Stimulated activated naive CD4-positive, alpha-beta T cell treated with Interleukin-2 at 50 U/mL for 16 hours (primary cell): ENCODE measurements around the gene RSKR.
A peak's percentile ranks its signal among the peaks of the same experiment; 100 is the strongest.
"Not testable (repeated sequence)": the region's sequence is repeated elsewhere in the genome, so short reads cannot be mapped to it uniquely, and the experiment has no call there.

Source experiments
- DNase-seq: peaks from one replicate; lab custom pipeline; 2025; lab: John Stamatoyannopoulos, UW

Gene RSKR

DNA sequence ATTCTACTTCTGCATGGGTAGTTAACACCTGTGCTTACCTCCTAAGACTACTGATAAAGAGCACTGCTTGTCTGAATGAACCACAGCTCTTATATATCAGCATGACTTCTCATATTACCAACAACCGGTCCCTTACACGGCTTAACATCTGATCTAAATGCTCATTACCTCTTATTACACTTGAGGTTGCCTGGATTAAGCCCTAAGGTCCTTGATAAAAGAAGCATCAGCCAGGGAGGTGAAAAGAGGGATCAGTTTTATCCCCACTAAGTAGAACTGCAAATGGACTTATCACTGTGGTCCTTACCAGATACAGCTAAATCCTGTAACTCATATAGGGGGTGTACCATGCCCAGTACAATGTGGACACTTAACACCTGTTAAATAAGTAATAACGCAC is 8.2 kb upstream of the RSKR start:
- DNase-seq: no peak

DNA sequence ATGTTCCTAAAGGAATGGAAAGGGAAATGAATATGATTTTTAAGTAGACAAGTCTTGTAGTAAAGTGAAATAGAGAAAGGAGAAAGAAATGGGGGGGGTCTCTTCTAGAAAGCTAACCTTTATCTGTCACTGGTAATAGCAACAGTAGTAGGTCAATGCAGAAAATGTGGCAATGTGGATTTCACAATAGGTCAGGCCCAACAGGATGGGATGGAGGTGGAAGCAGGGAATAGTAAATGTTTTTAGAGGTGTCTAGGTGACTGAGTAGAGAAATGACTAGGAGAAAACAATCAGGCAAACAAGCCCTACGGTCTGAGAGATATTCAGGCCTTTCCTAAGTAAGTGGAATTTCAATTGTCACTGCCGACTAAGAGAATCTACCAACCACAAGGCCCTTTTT is 6.0 kb upstream of the RSKR start:
- no peak for DNase-seq

DNA sequence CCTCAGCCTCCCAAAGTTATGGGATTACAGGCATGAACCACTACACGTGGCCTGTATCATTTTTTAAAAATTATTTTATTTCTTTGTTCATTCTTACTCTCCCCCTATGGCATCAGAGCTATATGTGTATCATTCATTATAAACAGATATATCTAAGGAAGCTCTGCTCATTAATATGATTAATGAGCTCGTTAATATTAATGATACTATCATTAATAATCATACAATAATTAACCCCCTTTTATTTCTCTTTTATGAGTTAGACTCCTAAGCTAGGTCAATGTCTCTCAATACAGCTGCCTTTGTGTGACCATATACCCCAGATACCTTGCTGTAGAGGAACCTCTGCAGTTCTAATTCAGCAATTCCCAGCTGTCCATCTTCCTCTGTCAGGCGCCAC is 4.5 kb upstream of the RSKR start:
- DNase-seq: no peak

DNA sequence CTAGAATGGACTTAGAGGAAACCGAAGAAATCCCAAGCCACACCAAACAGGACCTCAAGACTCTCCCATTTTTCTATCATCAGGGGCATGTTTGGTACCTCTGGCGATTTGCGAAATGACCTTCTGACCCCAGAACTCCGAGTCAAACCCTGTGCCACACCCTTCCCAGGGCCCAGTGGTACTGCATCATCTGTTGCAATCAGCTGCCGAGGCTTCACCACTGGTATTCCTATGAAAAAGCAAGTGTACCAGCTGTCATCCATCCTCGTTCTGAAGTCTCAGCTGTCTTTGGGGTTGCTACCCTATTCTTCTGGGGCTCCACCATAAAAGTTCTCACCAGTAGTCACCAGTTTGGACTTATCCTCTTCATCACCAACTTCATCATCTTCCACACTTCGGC is 2.3 kb upstream of the RSKR start:
- no peak for DNase-seq

DNA sequence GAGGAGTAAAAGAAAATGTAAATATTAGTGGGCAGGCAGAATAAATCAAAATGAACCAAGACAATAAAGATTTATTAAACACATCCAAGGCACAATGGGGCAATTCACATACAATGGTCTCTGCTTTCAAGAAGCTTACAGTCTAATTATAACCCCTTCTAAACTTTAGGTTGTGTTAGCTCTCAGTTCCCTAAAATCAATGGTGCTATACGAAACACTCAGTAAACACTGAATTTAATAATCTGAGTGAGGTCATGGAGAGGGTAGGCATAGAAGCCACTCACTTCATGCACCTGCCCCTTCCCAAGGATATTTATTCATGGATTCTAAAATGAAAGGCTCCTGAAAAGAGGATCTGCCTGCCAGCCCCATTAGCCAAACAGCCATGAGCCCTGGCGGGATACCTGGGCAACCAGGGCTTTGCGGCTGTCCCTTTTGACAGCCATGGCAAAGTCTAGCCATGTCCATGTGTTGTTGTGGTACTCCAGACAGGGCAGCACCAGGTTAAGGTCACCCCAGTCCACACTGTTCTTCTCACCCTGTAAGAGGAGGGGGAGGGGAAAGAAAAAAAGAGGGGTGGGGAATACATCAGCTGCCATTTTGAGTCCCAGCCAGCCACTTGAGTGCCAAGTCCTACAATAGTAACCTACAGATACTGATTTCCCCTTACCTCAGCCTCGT is 1.4 kb upstream of the RSKR start:
- DNase-seq: no peak

DNA sequence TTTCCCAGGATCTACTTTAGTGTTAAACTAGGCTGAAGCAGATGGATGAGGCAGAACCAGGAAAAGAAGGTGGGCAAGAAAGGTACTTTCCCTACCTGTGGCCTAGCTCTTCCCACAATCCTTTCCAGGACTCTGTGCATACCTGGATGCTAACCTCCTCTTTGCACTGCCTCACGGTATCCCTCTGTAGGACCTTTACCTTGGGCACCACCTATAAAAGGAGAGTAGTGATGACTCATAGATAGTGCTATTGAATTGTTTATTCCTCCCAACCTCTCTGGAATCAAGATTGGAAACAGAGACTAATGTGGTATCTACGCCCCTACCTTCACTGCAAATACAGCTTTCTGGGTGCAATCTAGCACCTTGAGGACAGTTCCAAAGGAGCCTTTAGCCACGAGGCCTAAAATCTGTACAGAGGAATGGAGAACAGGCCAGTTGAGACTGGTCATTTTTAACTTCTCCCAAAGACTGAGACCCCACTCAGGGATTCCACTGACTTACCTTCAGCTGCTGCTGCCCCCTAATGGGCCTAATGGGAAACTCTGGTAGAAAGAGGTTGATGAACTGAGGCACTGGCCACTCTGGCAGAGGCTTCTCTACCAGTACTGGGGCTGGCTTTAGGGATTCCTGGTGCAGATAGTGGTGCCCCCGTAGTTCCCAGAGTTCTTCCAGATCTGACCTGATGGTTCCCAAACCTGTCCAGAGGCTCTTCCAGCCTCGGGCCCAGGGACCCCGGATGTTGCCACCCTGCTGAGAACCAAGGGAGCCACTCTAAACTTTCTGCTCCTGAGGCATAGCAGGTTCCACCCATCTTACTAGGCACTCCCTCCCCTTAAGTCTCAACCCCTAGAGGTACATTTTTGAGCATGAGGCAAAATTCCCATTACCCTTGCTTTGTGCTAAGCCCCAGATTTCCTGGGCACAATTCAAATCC is 781 bp downstream of the RSKR start:
- peak; percentile 2 for DNase-seq

DNA sequence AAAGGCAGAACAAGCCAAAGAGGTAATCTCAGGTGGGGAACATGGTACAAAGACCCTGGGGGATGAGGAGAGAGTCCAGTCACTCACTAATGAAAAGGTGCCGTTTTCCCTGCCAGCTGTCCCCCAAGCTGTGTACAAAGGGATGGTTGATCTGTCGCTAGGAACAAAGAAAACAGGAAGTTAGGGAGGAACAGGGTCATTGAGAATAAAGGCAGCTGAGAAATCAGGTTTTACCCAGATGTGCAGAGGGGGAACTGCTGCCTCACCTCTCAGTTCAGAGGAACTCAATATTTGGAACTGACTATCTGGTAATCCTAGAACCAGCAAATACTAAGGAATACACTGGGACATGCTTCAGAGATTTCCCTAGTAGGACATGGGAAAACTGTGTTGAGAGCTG is 1.5 kb downstream of the RSKR start:
- no peak for DNase-seq

DNA sequence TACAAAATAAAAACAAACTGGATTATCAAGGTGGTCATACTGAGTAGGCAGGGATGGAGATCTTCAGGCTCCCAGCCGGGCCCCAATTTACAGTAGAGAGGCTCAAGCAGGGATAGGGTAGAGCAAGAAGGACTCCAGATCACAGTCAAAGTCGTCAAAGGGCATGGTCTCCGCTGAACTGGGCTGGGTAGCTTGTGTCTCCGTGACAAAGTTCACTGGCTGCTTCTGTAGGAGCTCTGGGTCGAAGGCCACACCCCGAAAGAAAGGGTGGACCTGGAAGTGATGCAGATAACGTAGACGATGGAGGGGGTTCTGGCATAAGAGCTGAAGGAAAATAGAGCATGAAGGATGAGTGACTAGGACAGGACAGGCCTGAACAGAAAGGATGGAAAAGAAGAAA is 3.6 kb downstream of the RSKR start:
- no peak for DNase-seq

DNA sequence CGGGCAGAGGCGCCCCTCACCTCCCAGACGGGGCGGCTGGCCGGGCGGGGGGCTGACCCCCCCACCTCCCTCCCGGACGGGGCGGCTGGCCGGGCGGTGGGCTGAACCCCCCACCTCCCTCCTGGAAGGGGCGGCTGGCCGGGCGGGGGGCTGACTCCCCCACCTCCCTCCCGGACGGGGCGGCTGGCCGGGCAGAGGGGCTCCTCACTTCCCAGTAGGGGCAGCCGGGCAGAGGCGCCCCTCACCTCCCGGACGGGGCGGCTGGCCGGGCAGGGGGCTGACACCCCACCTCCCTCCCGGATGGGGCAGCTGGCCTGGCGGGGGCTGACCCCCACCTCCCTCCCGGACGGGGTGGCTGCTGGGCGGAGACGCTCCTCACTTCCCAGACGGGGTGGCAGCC is 10.0 kb downstream of the RSKR start:
- DNase-seq: not testable (repeated sequence)

DNA sequence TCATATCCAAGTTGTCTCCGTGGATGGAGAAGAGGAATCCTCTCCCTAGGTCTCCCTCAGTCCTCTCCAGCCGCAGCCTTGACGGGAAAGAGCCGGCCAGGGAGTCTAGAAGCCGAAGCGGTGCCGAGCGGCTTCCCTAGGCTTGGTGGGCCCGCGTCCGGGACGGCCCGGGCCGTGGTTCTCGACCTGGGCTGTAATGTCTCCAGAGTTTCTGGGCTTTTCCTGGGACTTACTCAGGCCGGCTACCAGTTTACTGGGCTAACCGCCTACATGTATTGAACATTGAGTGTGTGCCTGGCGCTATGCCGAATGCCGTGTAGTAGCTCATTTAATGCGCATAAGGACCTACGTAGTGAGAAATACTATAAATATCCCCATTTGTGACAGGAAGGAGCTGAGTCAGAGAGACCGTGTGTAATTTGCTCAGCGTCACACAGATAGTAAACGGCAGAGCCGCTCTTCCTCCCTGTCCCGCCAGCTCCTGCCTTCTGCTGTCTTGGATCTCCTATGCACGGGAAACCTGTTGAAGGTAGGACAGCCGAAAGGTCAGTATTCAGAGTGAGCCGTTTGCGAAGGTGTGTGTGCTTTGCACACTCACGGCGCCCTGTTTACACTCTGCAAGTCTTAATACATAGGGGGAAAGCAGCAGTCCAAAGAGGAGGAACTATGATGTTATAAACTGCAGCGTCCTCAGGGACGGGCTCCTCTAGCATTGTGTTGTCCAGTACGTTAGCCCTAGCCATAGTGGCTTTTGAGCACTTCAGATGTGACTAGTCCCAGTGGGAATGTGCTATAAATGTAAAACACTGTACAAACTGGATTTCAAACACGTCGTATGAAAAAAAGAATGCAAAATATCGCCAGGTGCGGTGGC is 14.4 kb downstream of the RSKR start:
- peak; percentile 68 for DNase-seq

DNA sequence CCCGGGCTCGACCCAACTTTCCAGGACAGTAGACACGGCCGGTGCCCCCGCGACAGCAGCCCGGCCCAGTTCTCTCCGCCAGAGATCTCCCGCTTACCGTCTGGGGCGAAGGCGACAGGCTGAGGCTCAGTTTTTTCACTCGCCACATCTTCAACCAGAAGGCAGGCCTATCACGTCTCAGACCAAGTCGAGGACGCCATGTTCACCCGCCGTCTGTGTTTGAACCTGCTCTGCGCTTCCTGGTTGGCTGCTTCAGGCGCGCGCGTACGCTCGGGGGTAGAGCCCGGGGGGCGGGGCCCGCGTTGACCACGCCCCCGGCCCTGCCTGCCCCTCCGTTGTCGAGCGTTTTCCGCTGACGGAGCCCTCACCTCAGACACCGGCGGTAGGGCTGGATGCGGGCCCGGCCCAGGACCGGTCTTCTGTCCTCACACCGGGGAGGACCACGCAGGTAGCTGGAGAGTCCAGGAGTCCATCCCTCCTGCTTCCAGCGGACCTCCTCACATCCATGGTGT is 15.1 kb downstream of the RSKR start, which contains the start of gene SPAG5:
Gene SPAG5, minus strand, starts transcription at position 227 of the 512 bp plus-strand sequence. Its CDS starts 79 bp downstream, at position 148.
- DNase-seq: peak; percentile 91

DNA sequence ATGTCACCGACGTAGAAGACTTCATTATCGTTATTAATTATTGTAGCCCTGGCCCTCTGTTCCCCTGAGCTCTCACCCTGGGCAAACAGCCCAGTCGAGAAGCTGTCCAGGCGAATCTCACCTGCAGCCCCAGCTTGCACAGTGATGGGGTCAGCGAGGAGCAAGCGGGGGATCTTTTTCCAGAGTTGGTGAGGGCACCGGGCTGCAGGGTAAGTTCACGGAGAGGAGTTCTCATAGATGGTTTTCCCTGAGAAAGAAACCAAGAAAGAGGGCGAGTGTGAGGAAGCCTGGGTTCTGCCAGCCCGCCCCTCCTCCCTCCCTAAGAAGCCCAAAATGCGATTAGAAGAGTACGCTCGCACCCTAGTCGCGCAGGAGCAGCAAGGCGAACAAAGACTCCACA is 15.6 kb downstream of the RSKR start:
- DNase-seq: no peak

DNA sequence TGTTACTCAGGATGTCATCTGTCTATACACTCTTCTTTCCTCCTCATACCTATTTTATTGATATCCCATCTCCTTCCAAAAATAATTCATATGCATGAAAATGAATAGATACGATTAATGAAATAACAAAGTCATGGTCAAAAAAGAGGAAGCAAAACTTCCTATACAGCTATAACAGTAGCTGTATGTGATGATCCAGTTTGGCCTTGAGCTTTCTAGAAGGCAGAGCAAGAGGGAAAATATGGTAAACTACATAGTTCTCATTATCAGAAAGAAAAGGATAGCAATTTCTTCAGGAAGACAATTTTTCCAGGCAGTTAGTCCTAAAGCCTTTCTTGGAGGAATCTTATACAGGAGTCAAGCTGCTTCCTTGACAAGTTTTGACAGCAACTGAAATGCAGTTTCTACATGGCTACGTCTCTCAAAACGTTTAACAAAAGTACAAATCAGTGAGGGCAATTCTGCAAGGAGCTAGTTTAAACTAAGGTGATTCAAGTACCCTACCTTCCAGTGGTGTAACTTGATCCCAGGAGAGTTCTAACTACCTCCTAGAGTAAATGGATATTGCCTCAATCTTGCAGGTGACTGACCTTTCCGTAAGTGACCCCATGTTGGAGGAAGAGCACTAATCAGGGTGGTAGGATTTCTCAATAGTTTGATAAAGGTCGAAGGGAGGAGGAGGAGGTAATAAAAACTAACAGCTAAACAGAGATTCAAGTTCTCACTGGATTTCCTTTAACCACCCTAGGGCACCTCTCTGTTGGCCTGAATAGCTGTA is 16.2 kb downstream of the RSKR start:
- DNase-seq: no peak

DNA sequence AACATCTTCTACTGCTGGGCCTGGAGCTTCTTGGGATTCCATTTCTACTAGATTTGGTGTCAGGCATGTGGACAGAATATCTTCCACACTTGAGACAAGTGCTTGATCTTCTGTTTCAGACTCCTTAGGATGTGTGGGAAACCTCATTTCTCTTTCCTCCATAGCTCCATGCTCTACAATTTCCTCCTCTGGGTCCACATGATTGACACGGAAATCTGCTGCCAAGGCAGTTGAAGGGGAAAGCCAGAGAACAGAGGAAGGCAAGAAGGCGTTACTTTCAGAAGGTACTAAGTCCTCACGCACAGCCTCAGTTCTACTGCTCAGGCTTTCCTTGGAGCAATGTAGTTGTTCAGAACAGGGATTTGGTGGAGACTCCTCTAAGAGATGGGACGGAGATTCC is 21.7 kb downstream of the RSKR start:
- DNase-seq: no peak

DNA sequence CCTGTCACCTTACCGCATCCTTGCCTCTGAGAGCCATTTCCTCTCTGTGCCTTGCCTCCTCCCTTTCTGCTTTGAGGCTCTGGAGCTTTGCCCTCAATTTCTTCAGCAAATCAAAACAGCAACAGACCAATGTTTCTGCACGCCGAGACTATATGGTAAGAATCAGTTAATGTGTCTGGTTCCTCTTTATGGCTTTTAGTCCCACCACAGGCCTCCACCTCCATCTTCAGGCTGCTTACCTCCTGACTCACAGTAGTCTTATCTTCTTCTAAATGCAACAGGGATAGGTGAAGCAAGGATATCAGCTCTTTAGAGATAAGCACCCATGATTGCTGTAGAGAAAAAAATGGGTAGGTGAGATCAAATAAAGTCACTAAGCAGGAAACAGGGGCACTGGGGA is 28.1 kb downstream of the RSKR start:
- no peak for DNase-seq

DNA sequence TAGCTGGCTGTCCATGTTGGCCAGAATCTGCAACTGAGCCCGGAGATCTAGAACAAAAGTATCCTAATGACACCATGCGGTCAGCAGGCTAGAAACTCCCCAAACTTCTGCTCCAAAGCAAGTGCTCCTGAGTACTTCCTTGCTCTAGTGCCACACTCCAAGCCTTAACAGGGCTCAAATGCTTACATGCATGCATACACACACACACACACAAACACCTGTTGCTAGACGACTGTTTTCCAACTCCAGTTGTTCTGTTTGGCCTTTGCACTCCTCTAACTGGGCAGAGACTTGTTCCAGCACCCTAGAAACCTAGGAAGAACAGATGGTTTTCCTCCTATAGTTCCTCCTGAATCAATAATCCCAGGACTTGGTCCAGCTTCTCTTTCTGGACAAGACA is 29.6 kb downstream of the RSKR start:
- no peak for DNase-seq

DNA sequence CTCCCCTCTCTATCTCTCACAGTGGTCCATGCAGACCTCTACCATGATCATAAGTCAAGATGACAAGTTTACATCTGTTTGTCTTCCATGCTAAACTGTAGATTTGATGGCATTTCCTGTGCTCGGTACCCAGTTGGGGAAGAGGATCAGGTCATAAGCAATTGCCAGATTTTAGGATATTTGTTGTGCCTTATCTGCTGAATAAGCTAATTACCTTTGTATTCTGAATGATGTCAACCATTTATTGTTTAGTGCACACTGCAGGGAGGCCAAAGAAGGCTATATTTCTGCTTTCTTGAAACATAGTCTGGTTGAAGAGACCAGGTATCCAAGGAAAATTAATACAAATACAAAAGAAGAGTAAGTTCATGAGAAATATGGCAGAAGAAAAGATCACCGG is 31.5 kb downstream of the RSKR start:
- no peak for DNase-seq

DNA sequence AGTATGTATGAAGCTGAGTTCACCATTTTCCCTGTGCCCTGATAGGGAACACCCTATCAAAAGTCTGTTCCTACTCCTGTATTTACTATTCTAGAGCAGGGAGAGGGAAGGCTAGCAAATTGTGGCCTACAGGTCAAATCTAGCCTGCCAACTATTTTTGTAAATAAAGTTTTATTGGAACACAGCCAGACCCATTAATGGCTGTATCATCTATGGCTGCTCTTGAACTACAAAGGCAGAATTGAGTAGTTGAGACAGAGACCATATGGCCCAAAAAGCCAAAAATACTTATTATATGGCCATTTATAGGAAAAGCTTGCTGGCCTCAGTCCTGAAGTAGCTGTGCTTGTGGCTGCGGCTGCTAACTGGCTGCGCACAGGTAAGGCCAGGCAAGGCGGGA is 33.0 kb downstream of the RSKR start:
- DNase-seq: no peak

DNA sequence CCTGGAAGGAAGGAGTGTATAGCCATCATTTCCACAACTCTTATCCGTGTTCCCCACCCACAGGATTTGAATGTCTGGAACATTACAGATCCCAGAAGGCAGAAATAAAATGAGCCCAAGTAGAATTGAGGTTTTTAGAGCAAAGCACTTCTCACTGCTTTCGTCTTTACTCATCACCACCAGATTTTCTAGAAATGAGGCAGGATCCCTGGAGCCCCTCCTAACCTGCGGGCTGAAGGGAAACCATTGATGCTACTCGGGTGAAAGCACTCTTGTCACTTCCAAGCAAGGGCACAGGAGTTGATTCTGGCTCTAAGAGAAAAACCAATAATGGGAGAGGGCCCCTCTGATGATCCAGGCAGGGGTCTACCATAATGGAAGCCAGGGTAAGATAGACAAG is 34.5 kb downstream of the RSKR start:
- DNase-seq: peak; percentile 3

DNA sequence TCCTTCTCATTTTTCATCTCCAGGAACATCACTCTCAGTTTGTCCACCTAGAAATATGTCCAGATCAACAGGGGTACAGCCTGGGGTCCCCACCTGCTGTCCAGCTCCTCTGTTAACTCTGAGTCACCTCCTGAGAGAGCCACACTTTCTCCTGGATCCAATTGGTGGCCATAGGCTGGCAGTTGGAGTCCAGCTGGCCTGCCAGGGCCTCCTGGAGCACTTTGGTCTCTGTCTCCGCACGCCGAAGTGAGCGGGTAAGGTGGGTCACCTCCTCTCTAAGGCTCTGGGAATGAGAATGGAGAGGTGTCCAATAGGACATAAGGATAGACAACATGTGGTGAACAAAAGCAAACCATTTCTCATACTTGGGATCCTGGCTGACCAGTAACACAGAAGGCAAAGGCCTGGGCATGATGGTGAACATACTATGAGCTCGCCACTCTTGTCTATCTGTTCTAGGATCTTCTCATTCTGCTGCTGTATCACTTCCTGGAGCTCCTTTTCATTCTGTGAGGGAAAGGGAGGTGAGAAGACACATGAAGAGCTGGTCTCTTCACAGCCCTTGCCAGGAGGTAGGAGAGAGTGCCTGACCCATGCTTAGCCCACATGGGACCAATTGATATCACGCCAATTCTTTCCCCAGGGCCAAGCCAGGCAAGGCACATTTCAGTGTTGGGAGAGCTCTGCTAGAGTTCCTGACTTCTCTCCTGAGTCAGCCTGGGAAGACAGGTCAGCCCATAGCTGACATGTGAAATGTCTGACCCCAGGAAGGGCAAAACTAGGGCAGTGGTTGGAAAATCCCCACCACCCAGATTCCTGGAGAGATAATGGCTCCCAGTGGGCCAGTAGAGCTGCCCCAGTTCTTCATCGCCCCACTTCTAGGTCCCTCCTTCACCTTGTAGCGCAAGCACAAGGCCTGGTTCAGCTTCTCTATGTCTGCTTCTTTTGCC is 35.5 kb downstream of the RSKR start:
- no peak for DNase-seq
